Skeletal muscle satellite cell (primary cell): ENCODE results near the gene CMTM5.
"Not testable (repeated sequence)": the region's sequence is repeated elsewhere in the genome, so short reads cannot be mapped to it uniquely, and the experiment has no call there.

ENCODE experiments used
- H3K27me3 ChIP-seq: 2 replicates; pipeline ENCODE4 v1.7.0; 2013; ENCODE audit warnings: low read length; ENCODE audit not compliant: control insufficient read depth, insufficient read depth
- H3K36me3 ChIP-seq: 2 replicates; pipeline ENCODE4 v1.7.0; 2013; ENCODE audit warnings: mild to moderate bottlenecking, control low read depth, low read length; ENCODE audit not compliant: insufficient read depth
- H3K4me1 ChIP-seq: 2 replicates; pipeline ENCODE4 v1.7.0; 2013; ENCODE audit warnings: low read length; ENCODE audit not compliant: control insufficient read depth, insufficient read depth
- H3K4me2 ChIP-seq: 2 replicates; pipeline ENCODE4 v1.7.0; 2013; ENCODE audit warnings: mild to moderate bottlenecking, low read length
- H3K4me3 ChIP-seq: 2 replicates; pipeline ENCODE4 v1.7.0; 2013; ENCODE audit warnings: low read length
- H3K9ac ChIP-seq: 2 replicates; pipeline ENCODE4 v1.7.0; 2013; ENCODE audit warnings: mild to moderate bottlenecking, low read depth, low read length, moderate library complexity
- H3K9me3 ChIP-seq: replicated peaks from 2 replicates; pipeline ENCODE4 v1.7.0; 2013; ENCODE audit warnings: mild to moderate bottlenecking, control low read depth, low read length

CMTM5 gene

GRCh38 chr14:23389396-23389795, 12.6 kb downstream of the CMTM5 start:
- Histone ChIP-seq H3K36me3 (no peaks in the 10 kb centered on the region), H3K9ac (no peak overlapping the region), H3K4me1 (no peaks in the 10 kb centered on the region), H3K4me2 (no peak overlapping the region), H3K4me3 (no peak overlapping the region), H3K9me3 (no peaks in the 10 kb centered on the region), H3K27me3 (peaks cover 33% of the 10 kb centered on the region)

- peaks cover 33% of the 10 kb centered on the region for H3K27me3 ChIP-seq
- H3K9ac ChIP-seq = not testable (repeated sequence)
These were observed 13.0 kb downstream of the CMTM5 start for GRCh38 chr14:23389871-23390270.

GRCh38 chr14:23392613-23393012, 15.8 kb downstream of the CMTM5 start:
- Histone ChIP-seq H3K36me3 (no peaks in the 10 kb centered on the region), H3K4me2 (no peak overlapping the region), H3K9ac (no peak overlapping the region), H3K4me3 (no peak overlapping the region), H3K9me3 (no peaks in the 10 kb centered on the region), H3K4me1 (no peaks in the 10 kb centered on the region), H3K27me3 (peaks cover 32% of the 10 kb centered on the region)

More at GRCh38 chr14:23389871-23390270, 13.0 kb downstream of the CMTM5 start:
- not testable (repeated sequence) for H3K4me2 ChIP-seq, H3K9me3 ChIP-seq, H3K36me3 ChIP-seq, H3K4me1 ChIP-seq, H3K4me3 ChIP-seq

GRCh38 chr14:23396126-23396525, 19.3 kb downstream of the CMTM5 start:
- no peaks in the 10 kb centered on the region for H3K4me1 ChIP-seq
- no peak overlapping the region for H3K4me2 ChIP-seq
- no peak overlapping the region for H3K9ac ChIP-seq
- peaks cover 18% of the 10 kb centered on the region for H3K27me3 ChIP-seq
- H3K9me3 ChIP-seq = no peaks in the 10 kb centered on the region
- no peak overlapping the region for H3K4me3 ChIP-seq
- no peaks in the 10 kb centered on the region for H3K36me3 ChIP-seq

GRCh38 chr14:23396781-23397407, 20.0 kb downstream of the CMTM5 start:
- no peak overlapping the region for H3K4me3 ChIP-seq
- no peak overlapping the region for H3K9ac ChIP-seq

GRCh38 chr14:23398348-23398747, 21.5 kb downstream of the CMTM5 start:
- Histone ChIP-seq H3K36me3 (no peaks in the 10 kb centered on the region), H3K27me3 (peaks cover 24% of the 10 kb centered on the region), H3K9ac (no peak overlapping the region), H3K4me3 (no peak overlapping the region), H3K4me1 (no peaks in the 10 kb centered on the region), H3K9me3 (no peaks in the 10 kb centered on the region), H3K4me2 (no peak overlapping the region)

More at GRCh38 chr14:23396781-23397407, 20.0 kb downstream of the CMTM5 start:
- no peak overlapping the region for H3K4me2 ChIP-seq
- H3K36me3 ChIP-seq = no peaks in the 10 kb centered on the region
- peaks cover 18% of the 10 kb centered on the region for H3K27me3 ChIP-seq
- no peaks in the 10 kb centered on the region for H3K4me1 ChIP-seq
- H3K9me3 ChIP-seq = no peaks in the 10 kb centered on the region

GRCh38 chr14:23399136-23399535, 22.3 kb downstream of the CMTM5 start:
- no peaks in the 10 kb centered on the region for H3K4me1 ChIP-seq
- no peak overlapping the region for H3K4me3 ChIP-seq
- H3K9ac ChIP-seq = no peak overlapping the region
- no peaks in the 10 kb centered on the region for H3K9me3 ChIP-seq
- H3K27me3 ChIP-seq = peaks cover 32% of the 10 kb centered on the region
- H3K4me2 ChIP-seq = no peak overlapping the region
- no peaks in the 10 kb centered on the region for H3K36me3 ChIP-seq

GRCh38 chr14:23399591-23399990, 22.7 kb downstream of the CMTM5 start:
- no peaks in the 10 kb centered on the region for H3K36me3 ChIP-seq
- no peaks in the 10 kb centered on the region for H3K4me1 ChIP-seq
- peaks cover 36% of the 10 kb centered on the region for H3K27me3 ChIP-seq
- H3K9me3 ChIP-seq = no peaks in the 10 kb centered on the region
- H3K9ac ChIP-seq = no peak overlapping the region
- no peak overlapping the region for H3K4me3 ChIP-seq
- no peak overlapping the region for H3K4me2 ChIP-seq

GRCh38 chr14:23400496-23401149, 23.8 kb downstream of the CMTM5 start:
- H3K9ac ChIP-seq, H3K4me2 ChIP-seq, H3K36me3 ChIP-seq, H3K4me3 ChIP-seq, H3K9me3 ChIP-seq, H3K4me1 ChIP-seq: not testable (repeated sequence)
- peaks cover 40% of the 10 kb centered on the region for H3K27me3 ChIP-seq

GRCh38 chr14:23401291-23401690, 24.4 kb downstream of the CMTM5 start:
- no peak overlapping the region for H3K9ac ChIP-seq
- no peaks in the 10 kb centered on the region for H3K9me3 ChIP-seq
- no peak overlapping the region for H3K4me2 ChIP-seq
- peaks cover 40% of the 10 kb centered on the region for H3K27me3 ChIP-seq
- no peak overlapping the region for H3K4me3 ChIP-seq
- H3K4me1 ChIP-seq = no peaks in the 10 kb centered on the region
- H3K36me3 ChIP-seq = no peaks in the 10 kb centered on the region

GRCh38 chr14:23402296-23403138, 25.7 kb downstream of the CMTM5 start:
- no peaks in the 10 kb centered on the region for H3K9me3 ChIP-seq
- no peaks in the 10 kb centered on the region for H3K36me3 ChIP-seq
- no peak overlapping the region for H3K9ac ChIP-seq
- no peak overlapping the region for H3K4me3 ChIP-seq
- H3K4me2 ChIP-seq = no peak overlapping the region
- peaks cover 44% of the 10 kb centered on the region for H3K27me3 ChIP-seq
- H3K4me1 ChIP-seq = no peaks in the 10 kb centered on the region
